SK-N-DZ (cell line): ENCODE measurements around the gene SRP68.
"Not testable (repeated sequence)": the region's sequence is repeated elsewhere in the genome, so short reads cannot be mapped to it uniquely, and the experiment has no call there.

Source experiments
- DNase-seq: peaks from one replicate; pipeline ENCODE4 v3.0.0-alpha.2; 2015; ENCODE audit warnings: low spot score

The SRP68 gene

GRCh38 chr17:76046064-76046463 lies 26.3 kb downstream of the SRP68 start:
- no peak for DNase-seq

GRCh38 chr17:76044475-76045007 lies 27.8 kb downstream of the SRP68 start:
- DNase-seq, result not testable (repeated sequence)

GRCh38 chr17:76042868-76043267 lies 29.4 kb downstream of the SRP68 start:
- not testable (repeated sequence) for DNase-seq

- DNase-seq, result no peak
These were observed 31.9 kb downstream of the SRP68 start for GRCh38 chr17:76040376-76040775.

- DNase-seq, result no peak
These were observed 33.2 kb downstream of the SRP68 start for GRCh38 chr17:76039121-76039520.

GRCh38 chr17:76038050-76038449 lies 34.3 kb downstream of the SRP68 start:
- no peak for DNase-seq

- DNase-seq, result peak; percentile 64
These were observed 35.6 kb downstream of the SRP68 start for GRCh38 chr17:76036497-76037261.

- DNase-seq, result no peak
These were observed 37.6 kb downstream of the SRP68 start for GRCh38 chr17:76034428-76035350.

- no peak for DNase-seq
These were observed 39.2 kb downstream of the SRP68 start for GRCh38 chr17:76033139-76033538.

GRCh38 chr17:76032780-76033108 lies 39.6 kb downstream of the SRP68 start:
- DNase-seq, result no peak

- DNase-seq, result no peak
These were observed 40.1 kb downstream of the SRP68 start for GRCh38 chr17:76032073-76032779.

GRCh38 chr17:76027159-76027839 lies 45.0 kb downstream of the SRP68 start, which contains the start of gene EVPL:
Gene EVPL (minus strand): TSS chr17:76027306. CDS start chr17:76027198, 108 bp downstream.
- no peak for DNase-seq

GRCh38 chr17:76026714-76027158 lies 45.6 kb downstream of the SRP68 start:
- no peak for DNase-seq

- DNase-seq, result no peak
These were observed 47.0 kb downstream of the SRP68 start for GRCh38 chr17:76025294-76025693.

GRCh38 chr17:76024353-76024752 lies 48.0 kb downstream of the SRP68 start:
- no peak for DNase-seq

- no peak for DNase-seq
These were observed 48.4 kb downstream of the SRP68 start for GRCh38 chr17:76023900-76024237.

GRCh38 chr17:76022973-76023899 lies 49.1 kb downstream of the SRP68 start:
- no peak for DNase-seq

GRCh38 chr17:76022285-76022684 lies 50.0 kb downstream of the SRP68 start:
- DNase-seq, result peak; percentile 68

- DNase-seq, result no peak
These were observed 52.4 kb downstream of the SRP68 start for GRCh38 chr17:76019833-76020467.

- DNase-seq, result no peak
These were observed 53.5 kb downstream of the SRP68 start for GRCh38 chr17:76018801-76019200.
